Stimulated activated CD4-positive, alpha-beta T cell treated with anti-CD3 and anti-CD28 coated beads, TNF-alpha, amount 100 ng/mL, for 48 hours (primary cell): ENCODE measurements around the gene VEGFB.
A peak's percentile ranks its signal among the peaks of the same experiment; 100 is the strongest.

Experiments
- DNase-seq, 3 donors: peaks; one replicate each; pipeline ENCODE4 v3.0.0-alpha.2; 2020; ENCODE audit warnings: low read depth in 3 of 3

The VEGFB gene

GRCh38 chr11:64283092-64283491 is 48.7 kb downstream of the VEGFB start:
- no peak for DNase-seq

- DNase-seq, result peak; percentile 87 to 90 (median 87)
Observed at GRCh38 chr11:64284048-64284961, 49.9 kb downstream of the VEGFB start, which contains the start of gene BAD. TSS of gene BAD (minus strand) at chr11:64284665. CDS start at chr11:64284368, 297 bp downstream.

GRCh38 chr11:64284962-64285884 is 50.8 kb downstream of the VEGFB start, which contains the start of gene GPR137:
TSS of gene GPR137 (plus strand) at chr11:64285848. CDS start at chr11:64286525, 677 bp downstream.
- peak; percentile 74 to 87 (median 82) for DNase-seq

GRCh38 chr11:64285885-64286800 is 51.8 kb downstream of the VEGFB start:
- DNase-seq, result no peak

- DNase-seq, result no peak
Observed at GRCh38 chr11:64286801-64287159, 52.4 kb downstream of the VEGFB start.

GRCh38 chr11:64287676-64288352 is 53.4 kb downstream of the VEGFB start:
- no peak for DNase-seq

GRCh38 chr11:64288353-64288750 is 54.0 kb downstream of the VEGFB start:
- no peak for DNase-seq
